Measurements from ENCODE around the gene TBC1D19. TPM values are rescaled to one million over a fixed set of nuclear protein-coding genes. Genes with fewer than 3 reads are reported as not detected.
A peak's percentile ranks its signal among the peaks of the same experiment; 100 is the strongest.
"Not testable (repeated sequence)": the region's sequence is repeated elsewhere in the genome, so short reads cannot be mapped to it uniquely, and the experiment has no call there.

The TBC1D19 gene
- total RNA-seq, 1 experiment from 2014 or later, result 12.8 TPM

DNA sequence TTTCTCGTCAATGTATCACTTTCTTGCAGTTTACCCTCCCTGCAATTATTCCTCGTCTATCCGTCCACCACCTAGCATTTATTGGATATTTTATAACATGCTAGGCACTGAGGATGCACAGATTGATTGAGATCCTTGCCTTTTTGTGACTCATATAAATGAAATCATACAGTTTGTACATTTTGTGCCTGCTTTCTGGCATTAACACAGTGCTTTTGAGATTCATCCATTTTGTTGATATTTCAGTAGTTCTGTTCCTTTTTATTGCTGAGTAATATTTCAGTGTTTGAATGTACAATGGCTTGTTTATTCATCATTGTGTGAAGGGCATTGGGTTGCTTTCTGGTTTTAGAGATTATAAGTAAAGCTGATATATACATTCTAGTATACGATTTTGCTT is 841 bp downstream of the TBC1D19 start:
- TF ChIP-seq, protein P1, sequence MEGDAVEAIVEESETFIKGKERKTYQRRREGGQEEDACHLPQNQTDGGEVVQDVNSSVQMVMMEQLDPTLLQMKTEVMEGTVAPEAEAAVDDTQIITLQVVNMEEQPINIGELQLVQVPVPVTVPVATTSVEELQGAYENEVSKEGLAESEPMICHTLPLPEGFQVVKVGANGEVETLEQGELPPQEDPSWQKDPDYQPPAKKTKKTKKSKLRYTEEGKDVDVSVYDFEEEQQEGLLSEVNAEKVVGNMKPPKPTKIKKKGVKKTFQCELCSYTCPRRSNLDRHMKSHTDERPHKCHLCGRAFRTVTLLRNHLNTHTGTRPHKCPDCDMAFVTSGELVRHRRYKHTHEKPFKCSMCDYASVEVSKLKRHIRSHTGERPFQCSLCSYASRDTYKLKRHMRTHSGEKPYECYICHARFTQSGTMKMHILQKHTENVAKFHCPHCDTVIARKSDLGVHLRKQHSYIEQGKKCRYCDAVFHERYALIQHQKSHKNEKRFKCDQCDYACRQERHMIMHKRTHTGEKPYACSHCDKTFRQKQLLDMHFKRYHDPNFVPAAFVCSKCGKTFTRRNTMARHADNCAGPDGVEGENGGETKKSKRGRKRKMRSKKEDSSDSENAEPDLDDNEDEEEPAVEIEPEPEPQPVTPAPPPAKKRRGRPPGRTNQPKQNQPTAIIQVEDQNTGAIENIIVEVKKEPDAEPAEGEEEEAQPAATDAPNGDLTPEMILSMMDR (conservative IDR thresholded peaks at IDR 0.05), result no peak
- no peak for TF ChIP-seq EZH2 (IDR thresholded peaks at IDR 0.05; ENCODE audit: low read depth)
- Histone ChIP-seq H3K27ac (no peak overlapping the region), H3K79me2 (ENCODE audit: low read depth) (peaks cover 10% of the 10 kb centered on the region; the same call in 1 of the 2 replicates), H3K27me3 (ENCODE audit: insufficient read depth, low read depth) (no peaks in the 10 kb centered on the region), H3K9me3 (ENCODE audit: insufficient read depth, low read depth) (no peaks in the 10 kb centered on the region), H3K4me3 (peak overlapping the region; percentile 79), H3K36me3 (ENCODE audit: low read depth) (no peaks in the 10 kb centered on the region), H2AFZ (peak overlapping the region; percentile 91), H3K4me1 (replicated peaks; ENCODE audit: insufficient read depth) (peaks cover 6% of the 10 kb centered on the region; the same call in 1 of the 2 replicates), H3K4me2 (peak overlapping the region; percentile 84), H3F3A (ENCODE audit: insufficient read depth, low read depth) (peaks cover 6% of the 10 kb centered on the region; the same call in 1 of the 2 replicates), H3K9me2 (ENCODE audit: insufficient read depth) (no peaks in the 10 kb centered on the region), H4K20me1 (ENCODE audit: insufficient read depth) (no peaks in the 10 kb centered on the region)
- DNase-seq, result no peak
- CTCF ChIA-PET, result interaction anchor here (0.6 kb wide), 1 partner anchor 126 kb away, joined by 7 read pairs; no protein-coding TSS in a partner anchor
- BruUV-seq (replicated peaks), result no TSS peak
- POLR2A ChIA-PET (ENCODE audit: unreplicated experiment), result interaction anchor here (0.6 to 1.4 kb wide), 2 partner anchors 16 to 153 kb away, joined by 5 to 6 read pairs; no protein-coding TSS in a partner anchor
- intact Hi-C loops (cut with micrococcal nuclease; ENCODE audit: unreplicated experiment), result loop anchor here (10.0 kb wide), 1 partner anchor 280 kb away; the partner anchor contains the start of gene STIM2

DNA sequence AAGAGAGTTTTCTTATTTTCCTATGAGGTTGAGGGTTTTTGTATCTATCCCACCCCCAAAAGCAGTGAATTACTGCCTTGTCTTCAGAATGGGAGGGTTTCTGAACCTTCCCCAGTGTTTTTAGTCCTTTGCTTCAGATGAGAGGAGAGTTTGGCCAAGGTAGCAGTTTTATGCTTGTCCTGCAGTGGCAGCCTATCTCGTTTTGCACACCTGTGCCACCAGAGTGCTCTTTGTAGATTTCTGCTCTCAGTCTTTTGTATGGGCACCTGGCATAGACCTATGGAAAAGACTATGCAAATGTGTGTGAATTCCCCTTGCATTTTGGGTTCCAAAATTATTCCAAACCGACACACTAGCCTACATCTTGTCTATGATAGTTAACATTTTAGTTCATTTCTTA is 5.8 kb downstream of the TBC1D19 start:
- H3K4me1 ChIP-seq (replicated peaks; ENCODE audit: insufficient read depth), result peaks cover 4% of the 10 kb centered on the region; the same call in 1 of the 2 replicates
- H3K4me2 ChIP-seq, result no peak overlapping the region
- H3K9me2 ChIP-seq (ENCODE audit: insufficient read depth), result no peaks in the 10 kb centered on the region
- H2AFZ ChIP-seq, result no peak overlapping the region
- no TSS peak for BruUV-seq (replicated peaks)
- peaks cover 8% of the 10 kb centered on the region; the same call in 1 of the 2 replicates for H3K79me2 ChIP-seq (ENCODE audit: low read depth)
- H3K27me3 ChIP-seq (ENCODE audit: insufficient read depth, low read depth), result no peaks in the 10 kb centered on the region
- POLR2A ChIA-PET (ENCODE audit: unreplicated experiment), result interaction anchor here (0.6 to 0.9 kb wide), 2 partner anchors 165 to 217 kb away, joined by 4 to 6 read pairs; no protein-coding TSS in a partner anchor
- no peak for TF ChIP-seq EZH2 (IDR thresholded peaks at IDR 0.05; ENCODE audit: low read depth)
- TF ChIP-seq, protein P1 (conservative IDR thresholded peaks at IDR 0.05), result no peak
- intact Hi-C loops (cut with micrococcal nuclease; ENCODE audit: unreplicated experiment), result loop anchor here (10.0 kb wide), 1 partner anchor 275 kb away; the partner anchor contains the start of gene STIM2
- no peak for DNase-seq
- CTCF ChIA-PET, result interaction anchor here (0.6 kb wide), 1 partner anchor 598 kb away, joined by 3 read pairs; no protein-coding TSS in a partner anchor
- H3K36me3 ChIP-seq (ENCODE audit: low read depth), result no peaks in the 10 kb centered on the region
- no peaks in the 10 kb centered on the region for H4K20me1 ChIP-seq (ENCODE audit: insufficient read depth)
- 0 out of 2 replicates have a peak, but pooled peaks cover 4% of the 10 kb centered on the region for H3F3A ChIP-seq (ENCODE audit: insufficient read depth, low read depth)
- no peak overlapping the region for H3K27ac ChIP-seq
- no peaks in the 10 kb centered on the region for H3K9me3 ChIP-seq (ENCODE audit: insufficient read depth, low read depth)
- no peak overlapping the region for H3K4me3 ChIP-seq

DNA sequence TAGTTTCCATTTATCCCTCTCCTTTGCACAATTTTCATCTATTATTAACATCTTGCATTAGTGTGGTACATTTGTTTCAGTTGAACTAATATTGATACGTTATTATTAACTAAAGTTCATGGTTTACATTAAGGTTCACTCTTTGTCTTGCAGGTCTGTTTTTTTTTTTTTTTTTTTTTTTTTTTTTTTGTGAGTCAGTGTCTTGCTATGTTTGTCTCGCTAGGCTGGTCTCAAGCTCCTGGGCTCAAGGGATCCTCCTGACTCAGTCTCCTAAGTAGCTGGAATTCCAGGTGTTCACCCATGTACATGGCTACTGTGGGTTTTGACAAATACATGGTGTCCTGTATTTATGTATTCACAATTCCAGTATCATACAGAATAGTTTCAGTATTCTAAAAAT is 6.8 kb downstream of the TBC1D19 start:
- DNase-seq, result peak; percentile 47 to 79
- H2AFZ ChIP-seq, result no peak overlapping the region
- no peaks in the 10 kb centered on the region for H3K36me3 ChIP-seq (ENCODE audit: low read depth)
- intact Hi-C loops (cut with micrococcal nuclease; ENCODE audit: unreplicated experiment), result no loop called here
- H3K27me3 ChIP-seq (ENCODE audit: insufficient read depth, low read depth), result no peaks in the 10 kb centered on the region
- no peaks in the 10 kb centered on the region for H4K20me1 ChIP-seq (ENCODE audit: insufficient read depth)
- no peaks in the 10 kb centered on the region for H3K9me3 ChIP-seq (ENCODE audit: insufficient read depth, low read depth)
- no peak overlapping the region for H3K27ac ChIP-seq
- H3K9me2 ChIP-seq (ENCODE audit: insufficient read depth), result no peaks in the 10 kb centered on the region
- BruUV-seq (replicated peaks), result no TSS peak
- H3K4me3 ChIP-seq, result no peak overlapping the region
- TF ChIP-seq, protein P1 (conservative IDR thresholded peaks at IDR 0.05), result no peak
- no peak for TF ChIP-seq EZH2 (IDR thresholded peaks at IDR 0.05; ENCODE audit: low read depth)
- no peaks in the 10 kb centered on the region for H3K4me1 ChIP-seq (replicated peaks; ENCODE audit: insufficient read depth)
- CTCF ChIA-PET, result no interaction called here
- H3F3A ChIP-seq (ENCODE audit: insufficient read depth, low read depth), result 0 out of 2 replicates have a peak, but pooled peaks cover 4% of the 10 kb centered on the region
- POLR2A ChIA-PET (ENCODE audit: unreplicated experiment), result interaction anchor here (0.7 to 0.9 kb wide), 2 partner anchors 218 to 463 kb away, joined by 4 read pairs; no protein-coding TSS in a partner anchor
- H3K4me2 ChIP-seq, result no peak overlapping the region
- H3K79me2 ChIP-seq (ENCODE audit: low read depth), result peaks cover 1% of the 10 kb centered on the region; the same call in 1 of the 2 replicates

DNA sequence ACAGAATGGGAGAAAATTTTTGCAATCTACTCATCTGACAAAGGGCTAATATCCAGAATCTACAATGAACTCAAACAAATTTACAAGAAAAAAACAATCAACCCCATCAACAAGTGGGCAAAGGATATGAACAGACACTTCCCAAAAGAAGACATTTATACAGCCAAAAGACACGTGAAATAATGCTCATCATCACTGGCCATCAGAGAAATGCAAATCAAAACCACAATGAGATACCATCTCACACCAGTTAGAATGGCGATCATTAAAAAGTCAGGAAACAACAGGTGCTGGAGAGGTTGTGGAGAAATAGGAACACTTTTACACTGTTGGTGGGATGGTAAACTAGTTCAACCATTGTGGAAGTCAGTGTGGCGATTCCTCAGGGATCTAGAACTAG is 9.7 kb downstream of the TBC1D19 start:
- H3K79me2 ChIP-seq (ENCODE audit: low read depth); H3K36me3 ChIP-seq (ENCODE audit: low read depth); H3K9me2 ChIP-seq (ENCODE audit: insufficient read depth); H4K20me1 ChIP-seq (ENCODE audit: insufficient read depth); H3K27me3 ChIP-seq (ENCODE audit: insufficient read depth, low read depth); H3K4me2 ChIP-seq; H3F3A ChIP-seq (ENCODE audit: insufficient read depth, low read depth); H2AFZ ChIP-seq; BruUV-seq (replicated peaks); DNase-seq; intact Hi-C loops (cut with micrococcal nuclease; ENCODE audit: unreplicated experiment); H3K4me1 ChIP-seq (replicated peaks; ENCODE audit: insufficient read depth); H3K27ac ChIP-seq; H3K9me3 ChIP-seq (ENCODE audit: insufficient read depth, low read depth); POLR2A ChIA-PET (ENCODE audit: unreplicated experiment); CTCF ChIA-PET; H3K4me3 ChIP-seq: not testable (repeated sequence)
